ENCODE measurements around the gene BNIPL. TPM values are rescaled to one million over a fixed set of nuclear protein-coding genes. Genes with fewer than 3 reads are reported as not detected.
A peak's percentile ranks its signal among the peaks of the same experiment; 100 is the strongest.

The BNIPL gene
- total RNA-seq, 1 donor from 2014 or later, result not detected

DNA sequence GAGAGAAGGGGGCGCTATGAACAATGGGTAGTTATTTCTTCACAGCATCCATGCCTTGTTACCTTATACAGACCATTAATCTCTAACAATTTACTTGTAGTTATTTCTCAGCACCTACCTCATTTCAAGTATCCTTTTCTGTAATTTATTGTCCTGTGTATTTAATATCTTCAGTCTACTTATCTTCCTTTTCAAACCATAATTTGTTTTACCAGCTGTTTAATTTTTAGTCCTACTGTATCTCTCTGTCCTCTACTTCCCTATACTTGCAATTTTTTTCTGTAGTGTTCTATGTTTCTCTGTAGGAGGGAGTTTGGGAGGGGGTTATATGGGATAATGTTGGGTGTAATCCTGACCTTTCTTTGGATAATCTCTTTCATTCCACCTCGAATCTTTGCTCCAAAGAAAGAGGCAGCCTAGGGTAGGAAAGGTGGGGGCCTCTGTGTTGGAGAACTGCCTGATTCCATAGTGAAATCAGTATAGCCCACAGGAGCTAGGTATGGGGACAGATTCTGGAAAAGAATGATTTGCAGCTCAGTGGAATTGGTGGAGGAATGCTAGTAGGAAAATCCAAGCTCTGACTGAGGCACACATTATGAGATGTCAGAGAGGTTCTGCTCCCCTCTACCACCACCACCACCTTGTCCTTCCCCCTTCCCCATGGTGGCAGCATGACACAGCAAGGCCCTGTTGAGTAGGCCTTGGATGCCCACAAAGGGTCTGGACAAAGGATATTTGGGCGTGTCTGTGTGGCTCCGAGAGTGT lies 24.5 kb downstream of the BNIPL start:
- TF ChIP-seq, protein P1, sequence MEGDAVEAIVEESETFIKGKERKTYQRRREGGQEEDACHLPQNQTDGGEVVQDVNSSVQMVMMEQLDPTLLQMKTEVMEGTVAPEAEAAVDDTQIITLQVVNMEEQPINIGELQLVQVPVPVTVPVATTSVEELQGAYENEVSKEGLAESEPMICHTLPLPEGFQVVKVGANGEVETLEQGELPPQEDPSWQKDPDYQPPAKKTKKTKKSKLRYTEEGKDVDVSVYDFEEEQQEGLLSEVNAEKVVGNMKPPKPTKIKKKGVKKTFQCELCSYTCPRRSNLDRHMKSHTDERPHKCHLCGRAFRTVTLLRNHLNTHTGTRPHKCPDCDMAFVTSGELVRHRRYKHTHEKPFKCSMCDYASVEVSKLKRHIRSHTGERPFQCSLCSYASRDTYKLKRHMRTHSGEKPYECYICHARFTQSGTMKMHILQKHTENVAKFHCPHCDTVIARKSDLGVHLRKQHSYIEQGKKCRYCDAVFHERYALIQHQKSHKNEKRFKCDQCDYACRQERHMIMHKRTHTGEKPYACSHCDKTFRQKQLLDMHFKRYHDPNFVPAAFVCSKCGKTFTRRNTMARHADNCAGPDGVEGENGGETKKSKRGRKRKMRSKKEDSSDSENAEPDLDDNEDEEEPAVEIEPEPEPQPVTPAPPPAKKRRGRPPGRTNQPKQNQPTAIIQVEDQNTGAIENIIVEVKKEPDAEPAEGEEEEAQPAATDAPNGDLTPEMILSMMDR (conservative IDR thresholded peaks at IDR 0.05; ENCODE audit: low read depth, low read length), result no peak
- peak overlapping the region; percentile 76 for H3K4me3 ChIP-seq (ENCODE audit: low read depth, low read length)
- DNase-seq (ENCODE audit: low read depth), result no peak

DNA sequence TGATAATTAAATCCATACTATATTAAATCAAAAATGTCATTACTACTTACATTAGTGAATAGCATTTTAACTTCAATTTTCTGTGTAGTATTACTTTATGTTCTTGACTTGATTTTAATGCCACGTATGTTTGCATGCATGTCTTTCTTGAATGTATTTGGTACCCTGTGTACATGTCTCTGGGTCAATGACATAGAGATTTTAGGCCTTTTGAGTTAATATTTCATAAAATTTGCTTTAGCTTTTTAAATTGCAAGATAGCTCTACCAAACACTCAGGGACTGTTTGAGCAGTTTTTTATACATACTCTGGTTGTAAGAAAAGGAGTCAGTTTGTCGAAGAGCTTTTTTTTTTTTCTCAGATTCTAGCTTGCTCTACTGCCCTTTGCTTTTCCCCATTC lies 25.3 kb downstream of the BNIPL start:
- DNase-seq (ENCODE audit: low read depth), result no peak
- TF ChIP-seq, protein P1 (conservative IDR thresholded peaks at IDR 0.05; ENCODE audit: low read depth, low read length), result no peak
- H3K4me3 ChIP-seq (ENCODE audit: low read depth, low read length), result peak overlapping the region; percentile 76

DNA sequence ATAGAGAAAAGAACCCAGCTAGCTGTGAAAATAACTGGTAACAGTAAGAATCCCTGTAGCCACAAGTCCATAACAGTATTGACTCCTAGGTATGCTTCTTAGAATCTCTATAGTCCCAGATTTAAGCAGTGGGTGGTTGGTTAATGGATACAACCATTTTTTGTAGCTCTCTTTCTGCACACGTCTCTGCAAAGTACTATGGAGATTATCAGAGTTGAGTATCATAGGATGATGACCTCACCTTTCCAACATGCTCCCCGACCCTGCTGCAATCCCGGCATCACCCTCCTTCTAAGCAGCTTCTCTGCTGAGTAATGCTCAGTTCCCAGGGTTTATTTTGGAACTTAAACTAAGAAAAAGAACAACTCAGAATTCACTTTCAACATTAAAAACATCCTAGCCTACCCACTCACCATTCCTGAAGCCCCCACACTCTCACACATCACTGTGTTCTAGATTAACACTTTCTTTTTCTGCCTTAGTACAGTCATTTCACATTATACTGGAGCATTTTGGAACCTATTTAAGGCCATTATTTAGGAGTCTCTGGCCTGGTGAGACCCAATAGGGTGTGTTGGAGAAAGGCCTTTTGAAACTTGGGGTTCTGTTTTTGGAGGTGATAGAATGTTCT lies 26.5 kb downstream of the BNIPL start:
- DNase-seq (ENCODE audit: low read depth), result no peak
- H3K4me3 ChIP-seq (ENCODE audit: low read depth, low read length), result no peak overlapping the region
- TF ChIP-seq, protein P1 (conservative IDR thresholded peaks at IDR 0.05; ENCODE audit: low read depth, low read length), result no peak

DNA sequence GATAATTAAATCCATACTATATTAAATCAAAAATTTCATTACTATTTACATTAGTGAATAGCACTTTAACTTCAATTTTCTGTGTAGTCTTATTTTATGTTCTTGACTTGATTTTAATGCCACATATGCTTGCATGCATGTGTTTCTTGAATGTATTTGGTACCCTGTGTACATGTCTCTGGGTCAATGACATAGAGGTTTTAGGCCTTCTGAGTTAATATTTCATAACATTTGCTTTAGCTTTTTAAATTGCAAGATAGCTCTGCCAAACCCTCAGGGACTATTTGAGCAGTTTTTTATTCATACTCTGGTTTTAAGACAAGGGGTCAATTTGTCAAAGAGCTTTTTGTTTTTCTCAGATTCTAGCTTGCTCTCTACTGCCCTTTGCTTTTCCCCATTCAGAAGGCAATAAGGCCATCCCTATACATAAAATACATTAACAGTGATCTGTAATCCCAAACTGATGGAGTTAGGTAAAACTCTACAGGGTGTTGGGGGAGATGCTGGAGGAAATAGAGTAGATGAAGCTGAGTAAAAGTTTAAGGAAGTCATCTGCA lies 28.8 kb downstream of the BNIPL start:
- no peak overlapping the region for H3K4me3 ChIP-seq (ENCODE audit: low read depth, low read length)
- no peak for DNase-seq (ENCODE audit: low read depth)
- TF ChIP-seq, protein P1 (conservative IDR thresholded peaks at IDR 0.05; ENCODE audit: low read depth, low read length), result no peak

DNA sequence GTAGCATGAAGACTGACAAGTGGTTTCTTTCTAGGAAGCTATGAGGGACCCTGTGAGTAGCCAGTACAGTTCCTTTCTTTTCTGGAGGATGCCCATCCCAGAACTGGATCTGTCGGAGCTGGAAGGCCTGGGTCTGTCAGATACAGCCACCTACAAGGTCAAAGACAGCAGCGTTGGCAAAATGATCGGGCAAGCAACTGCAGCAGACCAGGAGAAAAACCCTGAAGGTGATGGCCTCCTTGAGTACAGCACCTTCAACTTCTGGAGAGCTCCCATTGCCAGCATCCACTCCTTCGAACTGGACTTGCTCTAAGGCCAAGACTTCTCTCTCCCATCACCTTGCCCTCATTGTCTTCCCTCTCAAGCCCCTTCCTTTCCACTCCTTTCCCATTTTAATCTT lies 30.8 kb downstream of the BNIPL start:
- no peak for DNase-seq (ENCODE audit: low read depth)
- TF ChIP-seq, protein P1 (conservative IDR thresholded peaks at IDR 0.05; ENCODE audit: low read depth, low read length), result no peak

DNA sequence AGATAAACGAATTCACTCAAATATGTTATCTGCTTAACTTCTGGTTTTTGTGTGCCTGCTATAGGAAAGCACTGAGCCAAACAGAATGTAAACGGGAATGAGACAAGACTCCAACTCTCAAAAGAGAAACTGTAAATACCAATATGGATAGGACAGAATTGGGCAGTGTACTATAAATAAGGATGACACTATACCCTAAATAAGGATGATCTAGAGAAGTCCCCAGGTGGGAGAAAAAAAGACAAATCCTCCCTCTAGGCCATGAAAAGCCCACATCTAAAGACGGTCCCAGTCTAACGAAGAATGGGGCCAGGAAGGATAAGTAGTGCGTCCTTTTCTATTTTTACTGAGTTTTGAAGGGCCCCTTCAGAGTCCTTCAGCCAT lies 32.7 kb downstream of the BNIPL start:
- no peak overlapping the region for H3K4me3 ChIP-seq (ENCODE audit: low read depth, low read length)
- TF ChIP-seq, protein P1 (conservative IDR thresholded peaks at IDR 0.05; ENCODE audit: low read depth, low read length), result no peak
- no peak for DNase-seq (ENCODE audit: low read depth)

More for the DNA sequence above, 30.8 kb downstream of the BNIPL start:
- no peak overlapping the region for H3K4me3 ChIP-seq (ENCODE audit: low read depth, low read length)
